HAP-1 (cell line): ENCODE measurements around the gene FRMD6.

Experiments
- DNase-seq, 2 experiments: peaks; one replicate each; pipeline ENCODE4 v3.0.0-alpha.2; 2016 to 2020; ENCODE audit warnings: low spot score in 2 of 2
- H3K27me3 ChIP-seq: fragments of 250-450 bp; sonication (Bioruptor Pico); 2 replicates; pipeline ENCODE4 v1.5.1; 2020; ENCODE audit warnings: low read depth, mild to moderate bottlenecking, moderate library complexity
- H3K36me3 ChIP-seq: fragments of 250-450 bp; sonication (Bioruptor Pico); replicated peaks from 2 replicates; pipeline ENCODE4 v1.5.1; 2020; ENCODE audit warnings: mild to moderate bottlenecking
- H3K4me1 ChIP-seq: fragments of 250-450 bp; sonication (Bioruptor Pico); 2 replicates; pipeline ENCODE4 v1.5.1; 2020; ENCODE audit warnings: mild to moderate bottlenecking
- H3K4me3 ChIP-seq: fragments of 250-450 bp; sonication (Bioruptor Pico); 2 replicates; pipeline ENCODE4 v1.5.1; 2020; ENCODE audit warnings: mild to moderate bottlenecking, moderate library complexity
- H3K9me3 ChIP-seq: fragments of 250-450 bp; sonication (Bioruptor Pico); 2 replicates; pipeline ENCODE4 v1.5.1; 2020; ENCODE audit warnings: mild to moderate bottlenecking, moderate library complexity
- in situ Hi-C: fragments of 300-500 bp; cut with MboI; formaldehyde crosslinking; loops from 3 replicates; pipeline ENCODE4 v1.14.3; 2020; ENCODE audit warnings: low sequenced_read_pairs, inconsistent platforms, mixed read lengths

FRMD6 gene

GRCh38 chr14:51701951-51702350 is 50.2 kb downstream of the FRMD6 start:
- no peaks in the 10 kb centered on the region for H3K9me3 ChIP-seq
- no peaks in the 10 kb centered on the region for H3K27me3 ChIP-seq
- peaks cover 12% of the 10 kb centered on the region for H3K4me1 ChIP-seq
- H3K36me3 ChIP-seq, result no peaks in the 10 kb centered on the region
- in situ Hi-C loops, result no loop called here
- H3K4me3 ChIP-seq, result no peak overlapping the region
- no peak for DNase-seq

DNA sequence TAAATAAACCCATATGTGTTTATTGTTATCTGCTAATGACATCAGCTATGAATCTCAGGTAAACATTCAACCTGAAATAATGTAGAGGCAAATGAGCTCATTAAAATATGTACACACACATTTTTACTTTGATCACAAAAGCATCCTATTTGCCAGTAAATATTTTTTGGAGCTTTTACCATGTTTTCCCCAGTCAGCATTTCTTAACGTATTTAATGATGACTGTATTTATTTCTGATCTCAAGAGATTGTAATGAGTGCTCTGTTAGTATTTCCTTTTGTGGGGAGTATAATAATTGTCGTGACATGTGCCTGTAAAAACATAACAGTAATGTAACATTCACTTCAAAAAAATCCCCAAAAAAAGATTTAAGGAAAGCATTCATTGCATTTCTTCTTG is 52.1 kb downstream of the FRMD6 start:
- no peak for DNase-seq
- in situ Hi-C loops, result no loop called here
- no peaks in the 10 kb centered on the region for H3K27me3 ChIP-seq
- H3K9me3 ChIP-seq, result no peaks in the 10 kb centered on the region
- no peaks in the 10 kb centered on the region for H3K36me3 ChIP-seq
- peaks cover 12% of the 10 kb centered on the region for H3K4me1 ChIP-seq
- H3K4me3 ChIP-seq, result no peak overlapping the region

DNA sequence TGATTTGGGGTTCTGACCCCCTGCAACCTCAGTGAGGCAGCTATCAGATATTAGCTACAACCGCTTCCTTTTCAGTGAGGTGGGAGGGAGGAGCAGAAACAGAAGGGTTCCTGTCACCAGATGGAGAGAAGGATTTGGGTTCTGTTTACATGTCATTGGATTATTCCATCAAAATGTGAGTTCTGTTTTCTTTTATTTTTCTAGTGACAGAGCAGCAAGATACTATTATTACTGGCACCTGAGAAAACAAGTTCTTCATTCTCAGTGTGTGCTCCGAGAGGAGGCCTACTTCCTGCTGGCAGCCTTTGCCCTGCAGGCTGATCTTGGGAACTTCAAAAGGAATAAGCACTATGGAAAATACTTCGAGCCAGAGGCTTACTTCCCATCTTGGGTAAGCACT is 52.8 kb downstream of the FRMD6 start:
- Histone ChIP-seq H3K4me1 (peaks cover 12% of the 10 kb centered on the region), H3K9me3 (no peaks in the 10 kb centered on the region), H3K4me3 (no peak overlapping the region), H3K27me3 (no peaks in the 10 kb centered on the region), H3K36me3 (no peaks in the 10 kb centered on the region)
- in situ Hi-C loops, result no loop called here
- DNase-seq, result no peak

DNA sequence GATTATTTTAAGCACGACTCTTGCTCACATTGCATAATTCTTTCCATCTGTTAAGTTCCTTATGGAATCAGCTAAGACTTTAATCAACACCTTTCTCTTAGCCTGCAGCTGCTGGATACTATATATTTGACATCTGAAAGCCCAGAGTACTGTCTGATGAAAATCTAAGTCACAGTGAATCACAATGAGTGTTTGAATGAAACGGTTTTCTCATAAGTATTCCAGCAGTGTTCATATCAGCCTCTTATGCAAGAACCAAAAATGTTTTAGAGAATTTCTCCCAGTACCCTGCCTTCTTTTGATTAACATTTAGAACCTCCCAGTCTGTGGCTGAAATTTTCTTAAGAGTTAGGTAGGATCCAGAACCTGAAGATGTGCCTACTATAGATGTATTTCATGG is 55.6 kb downstream of the FRMD6 start:
- H3K36me3 ChIP-seq, result no peaks in the 10 kb centered on the region
- peaks cover 12% of the 10 kb centered on the region for H3K4me1 ChIP-seq
- in situ Hi-C loops, result no loop called here
- no peak overlapping the region for H3K4me3 ChIP-seq
- H3K9me3 ChIP-seq, result no peaks in the 10 kb centered on the region
- H3K27me3 ChIP-seq, result no peaks in the 10 kb centered on the region
- DNase-seq, result no peak

DNA sequence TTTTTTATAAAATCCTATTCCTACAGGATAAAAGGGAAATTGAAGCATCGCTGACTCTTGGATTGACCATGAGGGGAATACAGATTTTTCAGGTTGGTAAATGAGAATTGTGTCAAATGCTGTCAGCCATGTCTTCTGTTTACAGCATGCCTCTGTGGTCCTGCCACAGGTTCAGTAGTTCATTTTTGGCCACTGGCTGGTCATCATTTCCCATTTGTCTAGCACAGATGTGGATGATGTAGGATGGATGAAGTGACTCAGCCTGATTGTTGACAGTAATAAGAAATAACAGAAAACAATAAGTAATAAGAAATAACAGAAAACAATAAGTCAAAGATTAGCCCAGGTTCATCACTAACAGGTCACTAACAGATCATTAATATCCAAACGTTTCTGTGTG is 59.8 kb downstream of the FRMD6 start:
- no peaks in the 10 kb centered on the region for H3K9me3 ChIP-seq
- DNase-seq, result no peak
- H3K4me1 ChIP-seq, result peaks cover 6% of the 10 kb centered on the region
- H3K36me3 ChIP-seq, result peaks cover 2% of the 10 kb centered on the region; the same call in 1 of the 2 replicates
- no peak overlapping the region for H3K4me3 ChIP-seq
- no peaks in the 10 kb centered on the region for H3K27me3 ChIP-seq
- in situ Hi-C loops, result no loop called here

DNA sequence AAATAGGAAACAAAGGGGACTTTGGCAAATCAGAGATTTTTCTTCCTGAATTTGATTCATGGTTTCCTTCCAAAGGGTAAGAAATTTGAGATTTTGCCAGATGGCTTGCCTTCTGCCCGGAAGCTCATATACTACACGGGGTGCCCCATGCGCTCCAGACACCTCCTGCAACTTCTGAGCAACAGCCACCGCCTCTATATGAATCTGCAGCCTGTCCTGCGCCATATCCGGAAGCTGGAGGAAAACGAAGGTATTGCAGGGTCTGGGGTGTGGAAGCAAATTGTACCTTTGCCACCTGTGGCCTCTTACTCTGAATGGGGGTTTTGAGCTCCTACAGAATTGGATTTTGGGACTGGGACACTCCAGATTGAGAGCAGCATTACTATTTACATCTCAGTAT is 63.5 kb downstream of the FRMD6 start:
- Histone ChIP-seq H3K4me1 (peaks cover 32% of the 10 kb centered on the region), H3K27me3 (no peaks in the 10 kb centered on the region), H3K36me3 (peaks cover 3% of the 10 kb centered on the region; the same call in 1 of the 2 replicates), H3K4me3 (no peak overlapping the region), H3K9me3 (no peaks in the 10 kb centered on the region)
- DNase-seq, result no peak
- in situ Hi-C loops, result no loop called here

DNA sequence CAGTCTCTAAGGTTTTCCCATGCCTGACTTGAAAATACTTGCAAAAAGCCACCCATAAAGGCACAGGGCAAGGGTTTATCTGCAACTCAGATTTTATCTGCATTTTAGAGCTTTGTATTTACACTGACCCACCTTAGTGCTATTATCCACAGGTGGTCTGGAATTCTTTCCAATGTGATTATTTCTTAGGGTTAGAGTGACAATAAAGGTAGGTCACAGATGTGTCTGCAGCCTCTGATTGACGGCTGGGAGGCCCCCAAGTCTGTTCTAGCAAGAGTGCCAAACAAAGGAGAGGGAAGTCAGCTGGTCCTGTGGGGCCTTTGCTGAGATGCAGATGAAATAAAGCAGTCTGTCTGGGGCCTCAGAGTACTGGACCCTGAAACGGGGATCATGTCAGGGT is 64.0 kb downstream of the FRMD6 start:
- peaks cover 3% of the 10 kb centered on the region; the same call in 1 of the 2 replicates for H3K36me3 ChIP-seq
- no peaks in the 10 kb centered on the region for H3K9me3 ChIP-seq
- no peak overlapping the region for H3K4me3 ChIP-seq
- peaks cover 32% of the 10 kb centered on the region for H3K4me1 ChIP-seq
- DNase-seq, result peak in 1 of 2 experiments; percentile 12
- H3K27me3 ChIP-seq, result no peaks in the 10 kb centered on the region
- in situ Hi-C loops, result no loop called here

- H3K36me3 ChIP-seq, result peaks cover 3% of the 10 kb centered on the region; the same call in 1 of the 2 replicates
- DNase-seq, result peak in 1 of 2 experiments; percentile 16
Observed at GRCh38 chr14:51716610-51717009, 64.9 kb downstream of the FRMD6 start.

GRCh38 chr14:51717766-51718165 is 66.1 kb downstream of the FRMD6 start:
- no peaks in the 10 kb centered on the region for H3K27me3 ChIP-seq
- in situ Hi-C loops, result no loop called here
- H3K36me3 ChIP-seq, result peaks cover 3% of the 10 kb centered on the region; the same call in 1 of the 2 replicates

More at GRCh38 chr14:51716610-51717009, 64.9 kb downstream of the FRMD6 start:
- H3K9me3 ChIP-seq, result no peaks in the 10 kb centered on the region
- in situ Hi-C loops, result no loop called here
- H3K4me1 ChIP-seq, result peaks cover 32% of the 10 kb centered on the region
- H3K4me3 ChIP-seq, result no peak overlapping the region
- H3K27me3 ChIP-seq, result no peaks in the 10 kb centered on the region

GRCh38 chr14:51719955-51720354 is 68.2 kb downstream of the FRMD6 start:
- Histone ChIP-seq H3K9me3 (no peaks in the 10 kb centered on the region), H3K4me3 (no peak overlapping the region), H3K27me3 (no peaks in the 10 kb centered on the region), H3K36me3 (peaks cover 3% of the 10 kb centered on the region; the same call in 1 of the 2 replicates), H3K4me1 (peaks cover 32% of the 10 kb centered on the region)
- in situ Hi-C loops, result no loop called here
- no peak for DNase-seq

More at GRCh38 chr14:51717766-51718165, 66.1 kb downstream of the FRMD6 start:
- no peak overlapping the region for H3K4me3 ChIP-seq
- H3K4me1 ChIP-seq, result peaks cover 32% of the 10 kb centered on the region
- DNase-seq, result peak in 1 of 2 experiments; percentile 82
- H3K9me3 ChIP-seq, result no peaks in the 10 kb centered on the region

DNA sequence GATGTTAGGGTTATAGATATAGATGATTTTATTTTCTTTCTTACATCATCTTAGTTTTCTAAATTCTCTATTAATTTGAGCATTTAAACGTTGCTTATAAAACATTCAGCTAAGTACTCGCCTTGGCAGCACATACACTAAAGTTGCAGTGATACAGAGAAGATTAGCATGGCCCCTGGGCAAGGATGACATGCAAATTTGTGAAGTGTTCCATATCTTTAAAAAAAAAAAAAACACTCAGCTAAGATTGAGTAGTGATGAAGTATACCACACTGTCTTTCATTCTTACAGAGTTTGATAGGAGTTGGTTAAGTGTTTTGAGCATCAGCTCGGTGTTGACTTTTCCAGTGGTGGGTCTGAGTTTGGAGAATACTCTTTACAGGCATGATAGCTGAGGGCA is 72.3 kb downstream of the FRMD6 start:
- in situ Hi-C loops, result no loop called here
- no peaks in the 10 kb centered on the region; the same call in 1 of the 2 replicates for H3K36me3 ChIP-seq

GRCh38 chr14:51724650-51725049 is 72.9 kb downstream of the FRMD6 start:
- DNase-seq, result no peak
- Histone ChIP-seq H3K4me3 (no peak overlapping the region), H3K4me1 (peaks cover under 1% of the 10 kb centered on the region), H3K9me3 (no peaks in the 10 kb centered on the region), H3K36me3 (no peaks in the 10 kb centered on the region; the same call in 1 of the 2 replicates), H3K27me3 (no peaks in the 10 kb centered on the region)
- in situ Hi-C loops, result no loop called here

More for the DNA sequence above, 72.3 kb downstream of the FRMD6 start:
- DNase-seq, result no peak
- no peak overlapping the region for H3K4me3 ChIP-seq
- H3K4me1 ChIP-seq, result peaks cover 1% of the 10 kb centered on the region
- H3K9me3 ChIP-seq, result no peaks in the 10 kb centered on the region
- no peaks in the 10 kb centered on the region for H3K27me3 ChIP-seq

DNA sequence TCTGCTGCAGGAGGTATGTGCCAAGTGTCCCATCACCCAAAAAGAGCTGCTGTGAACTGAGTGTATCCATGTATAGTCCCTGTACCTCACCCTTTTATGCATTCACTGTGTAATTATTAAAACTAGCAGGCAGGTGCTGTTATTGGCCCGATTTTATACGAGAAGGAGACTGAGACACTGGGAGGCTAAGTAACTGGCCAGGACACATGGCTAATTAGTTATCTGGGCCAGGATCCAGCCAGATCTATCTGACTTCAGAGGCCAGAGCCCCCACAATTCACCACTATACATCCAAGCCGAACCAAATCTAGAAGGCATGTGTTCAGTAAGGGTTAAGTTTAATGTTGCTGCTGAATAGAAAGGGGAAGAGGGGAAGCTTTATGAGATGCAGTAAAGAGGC is 73.4 kb downstream of the FRMD6 start:
- peaks cover 5% of the 10 kb centered on the region for H3K4me1 ChIP-seq
- H3K36me3 ChIP-seq, result no peaks in the 10 kb centered on the region; the same call in 1 of the 2 replicates
- no peak for DNase-seq
- in situ Hi-C loops, result no loop called here
- H3K27me3 ChIP-seq, result no peaks in the 10 kb centered on the region
- H3K9me3 ChIP-seq, result no peaks in the 10 kb centered on the region
- no peak overlapping the region for H3K4me3 ChIP-seq

- Histone ChIP-seq H3K4me1 (peaks cover 5% of the 10 kb centered on the region), H3K9me3 (no peaks in the 10 kb centered on the region), H3K4me3 (no peak overlapping the region), H3K36me3 (no peaks in the 10 kb centered on the region; the same call in 1 of the 2 replicates), H3K27me3 (no peaks in the 10 kb centered on the region)
- no peak for DNase-seq
- in situ Hi-C loops, result no loop called here
Observed at GRCh38 chr14:51726166-51726899, 74.6 kb downstream of the FRMD6 start.
